ENCODE data around the gene RBPJ.

The RBPJ gene

DNA sequence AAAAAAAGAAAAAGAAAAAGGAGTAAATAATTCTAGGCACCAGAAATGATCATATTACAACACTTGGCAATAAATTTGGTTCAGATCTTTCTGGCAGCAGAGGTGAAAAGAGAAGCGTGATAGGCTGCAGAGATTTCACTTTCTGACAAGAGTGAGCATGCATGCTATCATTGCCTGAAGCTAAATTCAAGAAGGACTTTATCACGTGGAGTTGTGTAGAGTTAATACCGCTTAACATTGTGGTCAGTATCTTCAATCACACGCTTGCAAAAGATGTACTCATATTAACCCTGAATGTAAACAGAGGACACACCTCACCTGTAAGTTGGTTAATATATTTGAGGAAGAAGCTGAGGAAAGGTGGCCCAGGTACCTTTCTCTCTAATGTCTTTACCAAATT, 31.4 kb upstream of the RBPJ start:
- Histone ChIP-seq H3K4me1 (ENCODE audit: insufficient read depth, low read length) (peaks cover 5% of the 10 kb centered on the region), H3K9ac (ENCODE audit: low read length) (no peak overlapping the region), H3K9me3 (ENCODE audit: low read length) (no peaks in the 10 kb centered on the region), H3K27ac (ENCODE audit: low read depth, low read length) (no peak overlapping the region), H3K27me3 (ENCODE audit: control insufficient read depth in 1 of 2, insufficient read depth in 2 of 2, low read length in 2 of 2) (no peaks in the 10 kb centered on the region), H3K36me3 (ENCODE audit: insufficient read depth, low read length) (no peaks in the 10 kb centered on the region), H3K4me3 (ENCODE audit: low read depth in 1 of 2, low read length in 2 of 2) (no peak overlapping the region)

DNA sequence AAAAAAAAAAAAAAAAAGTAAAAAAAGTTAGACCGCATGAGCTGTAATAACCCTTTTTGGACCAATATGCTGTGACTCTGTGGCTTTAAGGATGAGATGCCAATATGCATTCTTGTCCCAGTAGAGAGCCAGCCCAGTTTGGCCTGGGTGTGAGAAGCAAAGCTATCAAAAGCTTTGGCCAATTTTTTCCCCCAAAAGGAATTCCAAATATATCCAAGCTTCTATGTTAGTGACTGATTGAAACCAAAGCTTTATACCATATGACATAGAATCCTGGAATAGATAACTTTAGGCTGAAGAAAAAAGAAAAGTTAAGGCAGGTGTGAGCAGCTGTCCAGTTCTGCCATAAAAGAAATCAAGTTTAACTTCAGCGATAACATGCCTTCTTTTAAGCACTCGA, 30.5 kb upstream of the RBPJ start:
- no peaks in the 10 kb centered on the region for H3K27me3 ChIP-seq (ENCODE audit: control insufficient read depth in 1 of 2, insufficient read depth in 2 of 2, low read length in 2 of 2)
- no peaks in the 10 kb centered on the region for H3K36me3 ChIP-seq (ENCODE audit: insufficient read depth, low read length)
- no peak overlapping the region for H3K9ac ChIP-seq (ENCODE audit: low read length)
- H3K4me1 ChIP-seq (ENCODE audit: insufficient read depth, low read length), result peaks cover 5% of the 10 kb centered on the region
- no peak overlapping the region for H3K27ac ChIP-seq (ENCODE audit: low read depth, low read length)
- H3K9me3 ChIP-seq (ENCODE audit: low read length), result no peaks in the 10 kb centered on the region
- no peak overlapping the region for H3K4me3 ChIP-seq (ENCODE audit: low read depth in 1 of 2, low read length in 2 of 2)

DNA sequence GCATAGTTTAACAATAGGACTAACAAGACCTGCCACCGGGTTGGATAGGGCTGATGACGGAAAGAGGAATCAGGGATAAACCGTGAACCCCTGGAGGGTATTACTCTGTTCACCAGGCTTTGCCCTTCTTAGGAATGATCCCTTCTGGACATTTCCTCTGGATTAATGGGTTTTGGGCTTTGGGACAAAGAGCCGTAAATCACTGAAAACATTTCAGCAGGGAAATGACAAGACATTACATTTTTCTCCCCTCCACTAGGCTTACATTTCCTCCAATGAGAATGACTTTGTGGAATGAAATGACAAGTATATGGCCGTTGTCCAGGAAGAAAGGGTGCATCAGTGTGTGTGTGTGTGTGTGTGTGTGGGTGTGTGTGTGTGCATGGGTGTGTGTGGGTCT, 25.9 kb upstream of the RBPJ start:
- H3K27ac ChIP-seq (ENCODE audit: low read depth, low read length), result no peak overlapping the region
- no peak overlapping the region for H3K4me3 ChIP-seq (ENCODE audit: low read depth in 1 of 2, low read length in 2 of 2)
- no peaks in the 10 kb centered on the region for H3K4me1 ChIP-seq (ENCODE audit: insufficient read depth, low read length)
- no peak overlapping the region for H3K9ac ChIP-seq (ENCODE audit: low read length)
- H3K36me3 ChIP-seq (ENCODE audit: insufficient read depth, low read length), result no peaks in the 10 kb centered on the region
- no peaks in the 10 kb centered on the region for H3K9me3 ChIP-seq (ENCODE audit: low read length)
- no peaks in the 10 kb centered on the region for H3K27me3 ChIP-seq (ENCODE audit: control insufficient read depth in 1 of 2, insufficient read depth in 2 of 2, low read length in 2 of 2)

DNA sequence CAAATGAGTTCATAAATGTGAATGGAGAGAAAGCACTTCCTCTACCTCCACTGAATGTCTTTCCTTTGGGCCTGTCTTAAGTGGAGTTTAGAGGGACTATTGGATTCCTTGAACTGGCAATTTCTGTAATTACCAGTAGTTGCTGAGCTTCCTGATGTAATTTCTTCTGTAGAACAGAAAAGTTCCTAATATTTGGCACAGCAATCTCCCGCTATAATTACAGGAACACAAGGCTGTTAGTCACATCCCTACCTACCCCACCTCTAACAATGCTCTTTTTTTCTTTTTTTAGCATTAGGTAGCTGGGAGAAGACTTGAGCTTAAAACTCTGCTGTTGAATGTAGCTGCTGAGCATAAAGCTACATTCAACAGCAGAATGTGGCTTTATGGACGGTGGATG, 24.8 kb upstream of the RBPJ start:
- H3K4me3 ChIP-seq (ENCODE audit: low read depth in 1 of 2, low read length in 2 of 2), result no peak overlapping the region
- H3K27ac ChIP-seq (ENCODE audit: low read depth, low read length), result no peak overlapping the region
- no peaks in the 10 kb centered on the region for H3K36me3 ChIP-seq (ENCODE audit: insufficient read depth, low read length)
- no peaks in the 10 kb centered on the region for H3K4me1 ChIP-seq (ENCODE audit: insufficient read depth, low read length)
- no peaks in the 10 kb centered on the region for H3K27me3 ChIP-seq (ENCODE audit: control insufficient read depth in 1 of 2, insufficient read depth in 2 of 2, low read length in 2 of 2)
- H3K9me3 ChIP-seq (ENCODE audit: low read length), result no peaks in the 10 kb centered on the region
- no peak overlapping the region for H3K9ac ChIP-seq (ENCODE audit: low read length)

DNA sequence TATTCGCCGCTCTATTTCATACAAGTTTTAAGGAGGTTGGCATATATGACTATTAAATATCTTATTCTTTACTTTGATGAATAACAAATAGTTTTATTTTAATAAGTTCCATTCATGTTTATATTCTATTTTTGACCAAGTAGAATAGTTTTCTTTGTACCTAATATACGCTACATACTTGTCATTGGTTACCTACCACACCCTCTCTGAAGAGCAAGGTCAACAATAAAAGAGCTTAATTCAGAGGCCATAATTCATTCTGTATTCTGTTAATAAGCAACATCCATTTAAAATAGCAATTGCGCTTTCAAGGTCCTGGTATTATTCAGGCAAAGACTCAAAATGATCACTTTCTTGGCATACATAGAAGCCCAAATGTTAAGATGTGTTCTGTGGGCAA, 24.3 kb upstream of the RBPJ start:
- Histone ChIP-seq H3K27me3 (ENCODE audit: control insufficient read depth in 1 of 2, insufficient read depth in 2 of 2, low read length in 2 of 2) (no peaks in the 10 kb centered on the region), H3K9me3 (ENCODE audit: low read length) (no peaks in the 10 kb centered on the region), H3K36me3 (ENCODE audit: insufficient read depth, low read length) (no peaks in the 10 kb centered on the region), H3K4me1 (ENCODE audit: insufficient read depth, low read length) (no peaks in the 10 kb centered on the region), H3K9ac (ENCODE audit: low read length) (no peak overlapping the region), H3K27ac (ENCODE audit: low read depth, low read length) (no peak overlapping the region), H3K4me3 (ENCODE audit: low read depth in 1 of 2, low read length in 2 of 2) (no peak overlapping the region)

DNA sequence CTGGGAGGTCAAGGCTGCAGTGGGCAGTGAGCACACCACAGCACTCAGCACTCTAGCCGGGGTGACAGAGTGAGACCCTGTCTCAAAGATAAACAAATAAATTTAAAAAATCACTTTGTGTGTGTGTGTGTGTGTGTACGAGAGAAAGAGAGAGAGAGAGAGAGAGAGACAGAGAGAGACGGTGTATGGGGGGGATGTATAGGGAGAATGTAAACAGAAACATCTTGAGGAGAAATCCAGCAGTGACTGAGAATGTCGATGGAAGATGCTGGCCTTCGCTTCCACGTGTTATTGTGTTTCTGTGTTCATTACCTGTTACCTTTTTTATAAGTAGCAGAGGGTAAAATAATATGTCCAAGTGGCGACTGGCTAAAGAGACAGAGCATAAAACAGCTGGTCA, 23.6 kb upstream of the RBPJ start:
- H3K27ac ChIP-seq (ENCODE audit: low read depth, low read length), result no peak overlapping the region
- no peak overlapping the region for H3K4me3 ChIP-seq (ENCODE audit: low read depth in 1 of 2, low read length in 2 of 2)
- no peaks in the 10 kb centered on the region for H3K36me3 ChIP-seq (ENCODE audit: insufficient read depth, low read length)
- H3K27me3 ChIP-seq (ENCODE audit: control insufficient read depth in 1 of 2, insufficient read depth in 2 of 2, low read length in 2 of 2), result no peaks in the 10 kb centered on the region
- H3K9me3 ChIP-seq (ENCODE audit: low read length), result no peaks in the 10 kb centered on the region
- H3K9ac ChIP-seq (ENCODE audit: low read length), result no peak overlapping the region
- H3K4me1 ChIP-seq (ENCODE audit: insufficient read depth, low read length), result no peaks in the 10 kb centered on the region

DNA sequence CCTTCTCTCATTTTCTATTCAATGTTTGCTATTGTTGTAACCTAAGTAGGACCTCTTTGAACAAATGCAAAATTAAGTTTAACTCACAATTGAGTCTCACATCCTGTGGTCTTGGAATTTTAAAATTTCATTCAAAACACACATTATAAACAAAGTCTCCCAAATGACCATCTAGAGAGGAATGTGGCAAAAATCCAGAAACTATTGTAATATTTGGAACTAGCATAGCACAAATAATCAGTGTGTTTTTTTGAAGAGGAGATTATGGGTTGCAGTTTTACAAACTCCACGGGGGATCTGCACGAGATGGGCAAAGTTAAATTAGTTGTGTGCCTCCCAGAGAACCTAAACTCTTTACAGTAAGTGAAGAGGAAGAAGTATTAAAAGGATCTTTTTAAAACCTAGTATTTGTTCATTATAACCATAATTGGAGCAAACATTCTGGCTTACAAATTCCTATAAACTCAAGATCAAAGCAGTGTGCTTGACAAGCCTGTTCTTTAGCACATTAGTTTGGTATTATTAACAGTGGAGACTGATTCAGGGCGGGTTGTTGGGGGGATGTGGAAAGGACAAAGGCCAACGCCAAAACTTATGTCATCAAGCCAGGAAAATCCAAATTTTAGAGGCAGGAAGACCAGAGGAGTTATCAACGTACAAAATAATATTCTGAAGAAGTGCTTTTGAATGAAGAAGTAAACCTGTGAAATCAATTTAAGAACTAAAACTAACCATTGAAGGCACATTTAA, 22.4 kb upstream of the RBPJ start:
- Histone ChIP-seq H3K9ac (ENCODE audit: low read length) (no peak overlapping the region), H3K9me3 (ENCODE audit: low read length) (no peaks in the 10 kb centered on the region), H3K36me3 (ENCODE audit: insufficient read depth, low read length) (no peaks in the 10 kb centered on the region), H3K27ac (ENCODE audit: low read depth, low read length) (no peak overlapping the region), H3K4me1 (ENCODE audit: insufficient read depth, low read length) (no peaks in the 10 kb centered on the region), H3K27me3 (ENCODE audit: control insufficient read depth in 1 of 2, insufficient read depth in 2 of 2, low read length in 2 of 2) (no peaks in the 10 kb centered on the region), H3K4me3 (ENCODE audit: low read depth in 1 of 2, low read length in 2 of 2) (no peak overlapping the region)

DNA sequence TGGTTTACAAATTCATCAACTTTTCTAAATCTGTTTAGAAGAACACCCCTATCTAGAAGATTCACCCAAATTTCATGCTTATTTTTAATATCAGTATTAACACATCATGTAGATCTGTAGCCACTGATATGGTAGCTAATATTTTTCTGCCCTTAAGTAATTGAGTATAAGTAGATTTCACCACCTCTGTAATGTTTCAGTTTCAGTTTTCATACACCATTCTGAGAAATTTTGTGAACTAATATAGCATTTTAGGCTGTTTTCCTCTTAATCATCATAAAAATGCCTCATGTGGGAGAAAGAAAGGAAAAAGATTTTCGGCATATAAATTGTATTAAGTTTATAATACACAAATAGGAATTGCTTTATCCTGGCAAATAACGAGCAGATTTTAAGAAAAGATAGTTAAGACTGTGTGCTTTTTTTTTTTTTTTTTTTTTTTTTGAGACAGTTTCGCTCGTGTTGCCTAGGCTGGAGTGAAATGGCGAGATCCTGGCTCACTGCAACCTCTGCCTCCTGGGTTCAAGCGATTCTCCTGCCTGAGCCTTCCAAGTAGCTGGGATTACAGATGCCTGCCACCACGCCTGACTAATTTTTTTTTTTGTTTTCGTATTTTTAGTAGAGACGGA, 21.4 kb upstream of the RBPJ start:
- H3K36me3 ChIP-seq (ENCODE audit: insufficient read depth, low read length), result no peaks in the 10 kb centered on the region
- no peaks in the 10 kb centered on the region for H3K27me3 ChIP-seq (ENCODE audit: control insufficient read depth in 1 of 2, insufficient read depth in 2 of 2, low read length in 2 of 2)
- H3K9ac ChIP-seq (ENCODE audit: low read length), result no peak overlapping the region
- H3K9me3 ChIP-seq (ENCODE audit: low read length), result no peaks in the 10 kb centered on the region
- H3K27ac ChIP-seq (ENCODE audit: low read depth, low read length), result no peak overlapping the region
- no peak overlapping the region for H3K4me3 ChIP-seq (ENCODE audit: low read depth in 1 of 2, low read length in 2 of 2)
- no peaks in the 10 kb centered on the region for H3K4me1 ChIP-seq (ENCODE audit: insufficient read depth, low read length)

DNA sequence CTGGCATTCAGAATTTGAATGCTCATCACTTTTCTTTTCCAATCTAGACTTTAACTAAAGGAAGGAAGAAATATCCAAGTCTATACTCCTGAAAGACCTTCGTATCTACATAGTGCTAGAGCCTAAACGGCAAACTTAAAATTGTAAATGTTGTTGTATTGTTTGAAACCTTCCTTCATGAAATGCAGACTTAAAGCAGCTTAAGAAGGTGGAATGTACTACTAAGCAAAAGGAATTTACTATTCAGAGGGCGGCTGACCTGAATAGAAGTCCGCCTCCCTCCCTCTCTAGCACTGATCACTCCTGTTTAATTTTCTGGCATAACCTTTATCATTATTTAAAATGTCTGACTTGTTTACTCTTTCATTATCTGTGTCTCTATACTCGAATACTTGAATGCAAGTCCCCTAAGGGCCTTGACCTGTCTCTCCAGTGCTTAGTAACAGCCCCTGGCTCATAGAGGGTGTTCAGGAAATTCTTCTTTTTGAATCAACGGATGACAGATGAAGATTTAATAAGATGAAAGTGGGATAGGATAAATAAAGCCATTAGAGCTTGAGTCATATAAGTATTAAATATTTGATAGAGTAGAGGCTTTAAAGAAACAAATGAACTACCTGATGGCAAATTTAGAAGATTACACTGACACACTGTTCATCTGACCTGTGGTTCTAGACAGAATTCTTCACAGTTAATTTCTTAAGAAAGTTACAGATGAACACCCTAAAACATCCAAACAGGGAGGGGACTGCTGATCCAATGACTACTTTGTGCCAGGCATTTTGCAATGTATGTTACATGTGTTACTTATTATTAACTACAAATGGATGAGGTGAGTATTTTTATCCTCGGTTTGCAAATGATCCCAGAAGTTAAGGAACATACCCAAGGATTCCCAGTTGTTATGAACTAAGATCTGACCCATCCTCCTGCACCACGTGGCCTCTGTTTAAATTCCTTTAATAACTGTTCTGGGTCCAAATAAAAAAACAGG, 20.2 kb upstream of the RBPJ start:
- H3K4me1 ChIP-seq (ENCODE audit: insufficient read depth, low read length), result no peaks in the 10 kb centered on the region
- no peaks in the 10 kb centered on the region for H3K36me3 ChIP-seq (ENCODE audit: insufficient read depth, low read length)
- H3K27ac ChIP-seq (ENCODE audit: low read depth, low read length), result no peak overlapping the region
- H3K9me3 ChIP-seq (ENCODE audit: low read length), result no peaks in the 10 kb centered on the region
- H3K27me3 ChIP-seq (ENCODE audit: control insufficient read depth in 1 of 2, insufficient read depth in 2 of 2, low read length in 2 of 2), result no peaks in the 10 kb centered on the region
- H3K4me3 ChIP-seq (ENCODE audit: low read depth in 1 of 2, low read length in 2 of 2), result no peak overlapping the region
- H3K9ac ChIP-seq (ENCODE audit: low read length), result no peak overlapping the region

DNA sequence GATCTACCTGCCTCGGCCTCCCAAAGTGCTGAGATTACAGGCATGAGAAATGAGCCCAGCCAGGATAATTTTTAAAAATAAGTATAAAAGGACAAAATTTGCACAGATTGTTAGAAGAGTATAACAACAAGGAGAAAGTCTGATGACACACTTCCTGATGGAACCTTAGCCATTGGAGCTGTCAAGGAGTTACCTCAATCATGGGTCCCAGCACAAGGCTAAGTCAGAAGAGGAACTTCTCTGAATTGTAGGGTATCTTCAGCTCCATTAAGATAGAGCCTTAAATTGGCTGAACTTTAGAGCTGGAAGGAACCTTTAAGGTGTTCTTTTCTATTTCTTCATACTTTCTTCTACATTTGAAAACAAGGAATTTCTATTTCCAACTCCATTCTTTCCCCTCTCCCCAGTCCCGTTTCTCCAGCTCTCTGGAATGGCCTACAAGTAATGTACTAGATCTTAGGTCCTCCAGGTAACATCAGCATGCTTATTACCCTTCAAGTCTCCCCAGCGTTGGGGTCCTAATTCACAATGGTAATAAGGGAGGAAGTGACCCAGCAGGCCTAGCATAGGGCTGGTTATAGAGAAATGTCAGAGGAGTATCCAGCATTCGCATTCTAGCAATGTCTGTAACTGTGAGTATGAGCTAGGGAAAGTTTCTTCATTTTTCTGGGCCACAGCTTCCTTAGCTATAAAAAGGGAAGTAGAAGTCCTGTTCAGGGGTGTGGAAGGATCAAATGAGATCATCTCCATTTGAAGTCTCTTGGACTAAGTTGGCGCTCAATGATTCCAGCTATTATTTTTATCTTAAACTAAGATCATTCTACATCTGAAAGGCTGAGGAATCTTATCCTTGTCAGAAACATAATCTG, 18.5 kb upstream of the RBPJ start:
- H3K9me3 ChIP-seq (ENCODE audit: low read length), result no peaks in the 10 kb centered on the region
- H3K36me3 ChIP-seq (ENCODE audit: insufficient read depth, low read length), result no peaks in the 10 kb centered on the region
- no peak overlapping the region for H3K27ac ChIP-seq (ENCODE audit: low read depth, low read length)
- H3K9ac ChIP-seq (ENCODE audit: low read length), result no peak overlapping the region
- peaks cover 4% of the 10 kb centered on the region for H3K4me1 ChIP-seq (ENCODE audit: insufficient read depth, low read length)
- H3K27me3 ChIP-seq (ENCODE audit: control insufficient read depth in 1 of 2, insufficient read depth in 2 of 2, low read length in 2 of 2), result no peaks in the 10 kb centered on the region
- no peak overlapping the region for H3K4me3 ChIP-seq (ENCODE audit: low read depth in 1 of 2, low read length in 2 of 2)

DNA sequence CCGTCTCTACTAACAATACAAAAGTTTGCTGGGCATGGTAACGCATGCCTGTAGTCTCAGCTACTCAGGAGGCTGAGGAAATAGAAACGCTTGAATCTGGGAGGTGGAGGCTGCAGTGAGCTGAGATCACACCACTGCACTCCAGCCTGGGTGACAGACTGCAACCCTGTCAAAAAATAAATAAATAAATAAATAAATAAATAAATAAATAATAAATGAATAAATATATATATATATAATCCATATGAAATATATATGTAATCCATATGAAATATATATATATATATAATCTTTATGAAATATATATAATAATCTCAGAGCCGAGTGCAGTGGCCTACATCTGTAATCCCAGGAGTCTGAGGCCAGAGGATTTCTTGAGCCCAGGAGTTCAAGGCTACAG, 17.8 kb upstream of the RBPJ start:
- H3K4me1 ChIP-seq (ENCODE audit: insufficient read depth, low read length), result peaks cover 10% of the 10 kb centered on the region
- no peaks in the 10 kb centered on the region for H3K9me3 ChIP-seq (ENCODE audit: low read length)
- H3K27ac ChIP-seq (ENCODE audit: low read depth, low read length), result no peak overlapping the region

More for the DNA sequence above, 17.8 kb upstream of the RBPJ start:
- H3K27me3 ChIP-seq (ENCODE audit: control insufficient read depth in 1 of 2, insufficient read depth in 2 of 2, low read length in 2 of 2), result no peaks in the 10 kb centered on the region
- no peaks in the 10 kb centered on the region for H3K36me3 ChIP-seq (ENCODE audit: insufficient read depth, low read length)
- H3K9ac ChIP-seq (ENCODE audit: low read length), result no peak overlapping the region
- no peak overlapping the region for H3K4me3 ChIP-seq (ENCODE audit: low read depth in 1 of 2, low read length in 2 of 2)
